NCI-H1417 treated with DMSO at 0.1 percent for 48 hours (cell line): ENCODE data around the gene OBI1.
A peak's percentile ranks its signal among the peaks of the same experiment; 100 is the strongest.
"Not testable (repeated sequence)": the region's sequence is repeated elsewhere in the genome, so short reads cannot be mapped to it uniquely, and the experiment has no call there.

Experiments
- DNase-seq: peaks from one replicate; lab custom pipeline; 2025; lab: John Stamatoyannopoulos, UW

Gene OBI1

GRCh38 chr13:78649997-78650716 lies 8.8 kb downstream of the OBI1 start:
- DNase-seq: no peak

- DNase-seq: not testable (repeated sequence)
Measured at GRCh38 chr13:78647109-78647678, 11.8 kb downstream of the OBI1 start.

DNA sequence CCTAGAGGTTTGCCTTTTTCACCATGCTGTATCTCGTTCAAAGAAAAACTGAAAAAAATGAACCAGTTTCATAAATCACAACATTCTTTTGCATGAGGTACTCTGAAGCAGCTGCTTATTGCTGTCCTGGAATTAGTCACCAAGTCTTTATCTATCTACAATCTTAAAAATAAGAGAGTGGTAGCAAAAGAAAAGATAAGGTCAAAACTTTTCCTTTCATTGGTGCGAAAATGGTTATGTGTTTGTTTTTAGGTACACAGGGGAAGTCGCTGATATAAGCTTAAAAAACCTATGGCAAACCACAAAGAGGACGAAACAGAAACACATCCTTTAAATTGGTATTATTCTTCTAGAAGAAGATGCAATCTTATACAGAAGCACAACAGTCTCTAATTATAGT lies 20.7 kb downstream of the OBI1 start:
- DNase-seq: no peak

GRCh38 chr13:78636495-78636894 lies 22.5 kb downstream of the OBI1 start:
- DNase-seq: no peak

- no peak for DNase-seq
Measured at GRCh38 chr13:78632996-78633395, 26.0 kb downstream of the OBI1 start.

GRCh38 chr13:78631077-78631476 lies 27.9 kb downstream of the OBI1 start:
- no peak for DNase-seq

- DNase-seq: no peak
Measured at GRCh38 chr13:78630511-78630910, 28.4 kb downstream of the OBI1 start.

DNA sequence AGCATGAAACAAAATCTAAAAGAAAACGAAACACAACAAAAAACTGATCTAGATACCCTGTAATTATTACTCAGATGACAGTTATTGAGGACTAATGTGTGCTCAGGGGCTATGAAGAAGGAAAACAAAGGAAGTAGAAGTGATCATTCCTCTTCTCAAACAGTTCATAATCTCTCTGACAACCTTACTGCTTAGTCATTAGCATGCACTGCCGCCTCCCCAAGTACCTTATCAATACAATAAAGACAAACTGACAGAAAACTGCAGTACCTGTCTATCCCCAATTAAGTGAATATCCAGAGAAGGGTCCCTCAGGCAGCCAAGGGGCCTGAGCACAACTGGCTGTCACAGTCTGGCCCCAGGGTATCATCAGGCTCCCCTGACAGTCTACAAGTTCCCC lies 33.6 kb downstream of the OBI1 start:
- DNase-seq: peak; percentile 45

DNA sequence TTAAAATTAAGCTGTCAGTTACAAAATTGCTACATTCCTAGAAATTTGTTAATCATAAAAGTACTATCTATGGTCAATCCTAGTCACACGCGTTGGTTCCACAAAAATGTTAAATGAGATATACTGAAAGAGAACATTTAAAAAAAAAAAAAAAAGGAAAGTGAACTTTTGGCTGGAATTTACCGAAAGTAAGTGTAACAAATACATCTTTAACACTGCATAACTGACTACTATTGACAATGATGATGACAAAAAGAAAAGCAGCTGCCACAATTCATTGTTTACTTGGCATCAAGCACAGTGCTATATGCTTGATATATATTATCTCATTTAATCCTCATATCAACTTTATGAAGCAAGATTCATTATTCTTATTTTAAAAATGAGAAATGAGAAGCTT lies 35.8 kb downstream of the OBI1 start:
- DNase-seq: no peak

DNA sequence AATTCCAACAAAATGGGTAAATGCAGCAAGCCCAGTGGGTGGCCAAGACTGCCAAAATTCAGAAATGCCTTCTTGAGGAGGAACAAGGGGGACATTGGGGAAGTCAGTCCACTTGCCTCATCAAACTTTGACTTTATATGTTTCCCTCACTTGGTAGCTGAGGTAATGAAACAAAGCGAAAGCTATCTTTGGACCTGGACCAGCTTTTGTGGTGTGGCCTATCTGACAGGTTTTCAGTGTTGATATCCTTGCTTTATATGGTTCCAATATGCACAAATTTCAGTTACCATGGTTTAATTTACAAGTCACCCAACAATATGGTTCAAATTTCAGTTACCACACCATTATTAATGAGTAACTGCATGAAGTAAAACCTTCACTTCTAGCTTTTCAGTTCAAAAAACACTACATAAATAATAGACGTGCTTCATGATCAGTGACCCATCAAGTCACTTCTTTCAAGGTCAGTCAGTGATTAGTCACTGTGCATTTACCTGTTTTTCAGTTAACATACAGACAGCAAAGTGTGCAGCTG lies 38.0 kb downstream of the OBI1 start:
- DNase-seq: no peak

GRCh38 chr13:78618411-78618810 lies 40.5 kb downstream of the OBI1 start:
- no peak for DNase-seq

DNA sequence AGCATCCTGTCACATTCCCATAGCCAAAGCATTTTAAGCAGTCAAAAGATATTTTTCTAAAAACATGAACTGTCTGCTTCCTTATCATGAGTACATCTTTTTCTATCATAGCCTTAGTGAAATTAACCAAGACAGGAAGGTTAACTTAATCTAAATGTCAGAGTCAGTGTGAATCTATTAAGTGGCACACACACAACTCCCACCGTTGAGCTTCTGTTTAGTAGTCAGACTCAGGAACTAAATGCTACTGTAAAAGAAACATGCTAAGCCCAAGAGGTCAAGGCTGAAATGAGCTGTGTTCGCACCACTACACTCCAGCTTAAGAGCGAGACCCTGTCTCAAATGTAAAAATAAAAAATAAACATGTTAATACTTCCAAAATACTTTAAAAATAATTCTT lies 47.9 kb downstream of the OBI1 start:
- no peak for DNase-seq

DNA sequence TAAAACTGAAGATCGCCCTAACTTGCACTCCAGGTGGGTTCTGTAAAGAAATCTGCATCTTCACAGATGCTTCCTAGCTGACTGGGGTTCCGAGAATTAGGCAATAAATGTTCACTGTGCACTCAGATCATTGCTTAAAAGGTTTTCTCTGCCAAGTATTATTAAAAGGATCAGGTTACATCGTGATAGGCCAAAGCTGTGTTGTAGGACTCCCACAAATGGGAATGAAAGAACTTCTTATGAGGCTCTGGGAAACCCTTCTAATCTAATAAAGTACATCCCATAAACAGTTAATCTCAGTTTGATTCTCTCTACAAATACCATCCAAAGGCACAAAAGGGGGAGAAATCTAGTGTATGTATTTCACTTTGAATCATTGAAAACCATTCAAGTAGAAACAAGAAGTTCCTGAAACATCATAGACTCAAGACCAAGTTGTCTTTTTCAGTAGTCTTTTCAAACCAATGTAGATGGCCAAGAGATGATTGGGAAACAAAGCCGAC lies 48.5 kb downstream of the OBI1 start:
- no peak for DNase-seq

GRCh38 chr13:78609464-78610205 lies 49.3 kb downstream of the OBI1 start:
- no peak for DNase-seq

GRCh38 chr13:78608688-78609463 lies 50.1 kb downstream of the OBI1 start:
- DNase-seq: no peak

- no peak for DNase-seq
Measured at GRCh38 chr13:78608252-78608687, 50.7 kb downstream of the OBI1 start.

GRCh38 chr13:78607409-78608251 lies 51.3 kb downstream of the OBI1 start:
- DNase-seq: no peak

GRCh38 chr13:78606471-78607408 lies 52.2 kb downstream of the OBI1 start:
- DNase-seq: no peak

DNA sequence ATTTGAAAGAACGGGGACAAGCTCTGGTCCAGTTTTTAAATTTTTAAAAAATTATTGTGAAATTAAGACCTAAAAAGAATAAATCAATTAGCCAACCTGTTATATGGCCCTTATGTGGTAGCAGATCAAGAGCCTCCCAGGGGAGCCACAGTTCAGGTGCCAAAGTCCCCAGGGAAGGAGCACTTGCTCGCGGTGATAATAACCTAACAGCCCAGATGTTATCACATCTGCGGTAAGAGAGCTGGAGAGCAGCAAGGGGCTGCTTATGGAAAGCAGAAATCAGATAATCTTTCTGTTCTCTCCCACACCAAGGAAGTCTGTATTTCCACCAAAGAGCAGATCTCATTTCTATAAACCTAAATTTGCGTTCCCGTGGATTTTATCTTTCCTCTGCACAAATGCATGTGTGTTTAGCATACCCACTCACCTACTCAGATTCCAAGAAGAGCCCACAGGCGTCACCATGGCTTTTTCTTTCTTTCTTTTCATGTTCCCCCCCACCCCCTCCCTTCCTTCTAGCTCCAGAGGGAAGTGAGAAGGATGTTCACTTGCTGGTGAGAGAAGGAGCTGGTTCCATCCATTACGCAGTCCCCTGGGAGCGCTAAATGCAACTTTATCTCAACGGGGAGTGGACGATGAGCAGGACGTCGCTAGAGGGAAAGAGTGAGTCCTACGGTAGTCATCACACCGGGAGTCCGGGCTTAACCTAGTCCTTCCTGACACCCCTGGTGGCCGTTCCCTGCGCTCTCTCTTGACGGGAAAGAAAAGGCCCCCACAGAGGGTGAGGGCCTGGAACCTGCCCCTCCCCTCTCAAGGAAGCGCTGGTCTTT lies 54.0 kb downstream of the OBI1 start:
- no peak for DNase-seq
